ENCODE data around the gene FOXB2.

The FOXB2 gene

DNA sequence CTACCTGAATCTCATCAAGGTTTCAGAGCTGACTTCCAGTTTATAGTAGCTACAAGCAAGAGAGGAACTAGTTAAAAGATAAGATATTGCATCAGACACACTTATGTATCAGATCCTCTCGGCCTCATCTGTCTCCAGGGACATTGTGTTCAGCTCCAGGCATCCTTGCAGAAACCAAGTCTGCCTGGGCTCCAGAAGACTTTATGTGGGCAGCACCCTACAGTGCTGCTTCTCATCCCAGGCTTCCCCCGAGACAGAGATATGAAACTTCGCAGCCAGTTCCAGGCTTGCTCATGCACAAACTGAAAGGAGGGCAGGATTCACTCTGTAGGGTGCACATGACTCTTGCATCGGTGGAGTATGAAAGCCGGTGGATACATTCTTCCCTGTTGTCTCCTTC lies 33.9 kb upstream of the FOXB2 start:
- no peak overlapping the region for H3K9ac ChIP-seq

DNA sequence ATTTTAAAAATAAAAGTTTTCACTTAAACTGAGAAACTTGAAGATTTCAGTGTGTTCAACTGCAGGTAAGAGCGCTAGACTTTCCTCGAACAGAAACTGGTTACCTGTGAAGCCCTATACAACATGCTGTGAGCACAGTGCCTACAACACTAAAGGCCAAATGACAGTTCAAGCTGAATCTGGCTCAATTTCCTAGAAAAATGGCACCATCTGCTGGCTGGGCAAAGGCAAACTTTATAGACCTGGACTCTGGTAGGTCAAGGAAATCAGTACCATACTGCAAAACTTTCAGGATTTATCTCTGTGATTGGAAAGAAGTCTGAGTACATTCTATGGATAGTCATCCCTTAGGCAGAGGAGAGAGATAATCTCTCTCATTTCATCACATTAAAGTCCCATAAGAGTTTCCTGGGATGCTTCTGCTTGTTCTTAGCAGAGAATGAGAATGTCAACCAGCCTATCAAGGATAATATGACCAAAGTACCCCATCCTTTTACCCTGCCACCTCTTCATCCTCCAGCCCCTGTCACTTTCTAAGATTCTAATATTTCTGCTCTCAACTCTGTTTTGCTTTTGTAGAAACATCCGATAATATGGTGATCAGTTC lies 31.8 kb upstream of the FOXB2 start:
- H3K4me3 ChIP-seq (ENCODE audit: low read depth, low read length) = no peak overlapping the region
- no peaks in the 10 kb centered on the region for H3K27me3 ChIP-seq (ENCODE audit: control insufficient read depth, insufficient read depth, low read length)
- H3K36me3 ChIP-seq (ENCODE audit: control insufficient read depth, insufficient read depth, low read length) = no peaks in the 10 kb centered on the region
- H3K4me2 ChIP-seq (ENCODE audit: low read length) = no peak overlapping the region
- no peak overlapping the region for H2AFZ ChIP-seq
- no peak overlapping the region for H3K27ac ChIP-seq
- H3K9me3 ChIP-seq (ENCODE audit: control insufficient read depth, low read length) = no peaks in the 10 kb centered on the region
- no peaks in the 10 kb centered on the region for H3K79me2 ChIP-seq
- TF ChIP-seq, protein P1, sequence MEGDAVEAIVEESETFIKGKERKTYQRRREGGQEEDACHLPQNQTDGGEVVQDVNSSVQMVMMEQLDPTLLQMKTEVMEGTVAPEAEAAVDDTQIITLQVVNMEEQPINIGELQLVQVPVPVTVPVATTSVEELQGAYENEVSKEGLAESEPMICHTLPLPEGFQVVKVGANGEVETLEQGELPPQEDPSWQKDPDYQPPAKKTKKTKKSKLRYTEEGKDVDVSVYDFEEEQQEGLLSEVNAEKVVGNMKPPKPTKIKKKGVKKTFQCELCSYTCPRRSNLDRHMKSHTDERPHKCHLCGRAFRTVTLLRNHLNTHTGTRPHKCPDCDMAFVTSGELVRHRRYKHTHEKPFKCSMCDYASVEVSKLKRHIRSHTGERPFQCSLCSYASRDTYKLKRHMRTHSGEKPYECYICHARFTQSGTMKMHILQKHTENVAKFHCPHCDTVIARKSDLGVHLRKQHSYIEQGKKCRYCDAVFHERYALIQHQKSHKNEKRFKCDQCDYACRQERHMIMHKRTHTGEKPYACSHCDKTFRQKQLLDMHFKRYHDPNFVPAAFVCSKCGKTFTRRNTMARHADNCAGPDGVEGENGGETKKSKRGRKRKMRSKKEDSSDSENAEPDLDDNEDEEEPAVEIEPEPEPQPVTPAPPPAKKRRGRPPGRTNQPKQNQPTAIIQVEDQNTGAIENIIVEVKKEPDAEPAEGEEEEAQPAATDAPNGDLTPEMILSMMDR (IDR thresholded peaks at IDR 0.05) = no peak
- no peak overlapping the region for H3K9ac ChIP-seq
- H3K4me1 ChIP-seq = no peaks in the 10 kb centered on the region

More for the DNA sequence above, 33.9 kb upstream of the FOXB2 start:
- Histone ChIP-seq H3K4me3 (ENCODE audit: low read depth, low read length) (no peak overlapping the region), H3K79me2 (no peaks in the 10 kb centered on the region), H3K4me2 (ENCODE audit: low read length) (no peak overlapping the region), H3K27ac (no peak overlapping the region), H3K4me1 (no peaks in the 10 kb centered on the region), H3K9me3 (ENCODE audit: control insufficient read depth, low read length) (no peaks in the 10 kb centered on the region), H3K36me3 (ENCODE audit: control insufficient read depth, insufficient read depth, low read length) (no peaks in the 10 kb centered on the region), H3K27me3 (ENCODE audit: control insufficient read depth, insufficient read depth, low read length) (no peaks in the 10 kb centered on the region), H2AFZ (no peak overlapping the region)
- TF ChIP-seq, protein P1 (IDR thresholded peaks at IDR 0.05) = no peak

DNA sequence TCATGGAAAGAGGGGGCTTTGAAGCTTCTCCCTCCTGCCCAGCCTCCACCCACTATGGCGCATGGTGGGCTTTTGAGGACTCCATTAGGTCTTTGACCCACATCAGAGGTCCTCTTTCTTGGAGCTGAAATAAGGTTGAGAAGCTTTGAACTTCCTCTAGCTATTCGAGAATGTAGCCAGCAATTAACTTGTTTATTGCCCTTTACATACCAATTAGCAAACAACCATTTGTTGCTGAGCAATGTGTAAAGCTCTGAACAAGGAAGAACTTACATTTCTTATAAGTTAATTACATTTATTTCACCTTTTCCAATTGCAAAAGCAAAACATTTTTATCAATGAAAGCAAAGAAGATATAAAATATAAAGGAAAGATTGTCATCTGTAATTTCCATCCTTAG lies 30.5 kb upstream of the FOXB2 start:
- TF ChIP-seq, protein P1 (IDR thresholded peaks at IDR 0.05) = no peak
- Histone ChIP-seq H3K4me3 (ENCODE audit: low read depth, low read length) (no peak overlapping the region), H3K9me3 (ENCODE audit: control insufficient read depth, low read length) (no peaks in the 10 kb centered on the region)

DNA sequence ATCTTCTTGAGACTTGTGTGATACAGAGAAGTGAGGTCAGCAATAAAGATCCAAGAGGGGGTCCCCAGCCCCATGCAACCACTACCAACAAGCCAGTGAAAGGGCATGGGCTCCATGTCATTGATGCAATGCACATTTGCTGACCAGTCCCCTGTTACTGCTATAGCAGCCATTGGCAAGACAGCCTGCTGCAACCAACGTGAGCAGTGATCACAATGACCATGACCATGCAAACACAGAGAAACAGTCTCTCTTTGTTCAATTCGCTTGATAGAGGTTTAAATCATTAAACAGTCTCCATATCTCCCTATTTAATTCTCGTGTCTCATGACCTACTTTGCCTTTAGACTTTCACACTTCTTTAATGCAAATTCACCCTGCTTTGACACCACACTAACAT lies 30.0 kb upstream of the FOXB2 start:
- H3K36me3 ChIP-seq (ENCODE audit: control insufficient read depth, insufficient read depth, low read length) = no peaks in the 10 kb centered on the region
- H3K9ac ChIP-seq = no peak overlapping the region
- no peak overlapping the region for H3K27ac ChIP-seq
- no peak overlapping the region for H3K4me2 ChIP-seq (ENCODE audit: low read length)
- TF ChIP-seq, protein P1 (IDR thresholded peaks at IDR 0.05) = no peak
- no peaks in the 10 kb centered on the region for H3K27me3 ChIP-seq (ENCODE audit: control insufficient read depth, insufficient read depth, low read length)
- H3K4me3 ChIP-seq (ENCODE audit: low read depth, low read length) = no peak overlapping the region
- H2AFZ ChIP-seq = no peak overlapping the region
- H3K9me3 ChIP-seq (ENCODE audit: control insufficient read depth, low read length) = no peaks in the 10 kb centered on the region
- no peaks in the 10 kb centered on the region for H3K4me1 ChIP-seq
- no peaks in the 10 kb centered on the region for H3K79me2 ChIP-seq

More for the DNA sequence above, 30.5 kb upstream of the FOXB2 start:
- Histone ChIP-seq H3K9ac (no peak overlapping the region), H3K36me3 (ENCODE audit: control insufficient read depth, insufficient read depth, low read length) (no peaks in the 10 kb centered on the region), H3K4me1 (no peaks in the 10 kb centered on the region), H3K4me2 (ENCODE audit: low read length) (no peak overlapping the region), H3K79me2 (no peaks in the 10 kb centered on the region), H3K27me3 (ENCODE audit: control insufficient read depth, insufficient read depth, low read length) (no peaks in the 10 kb centered on the region), H3K27ac (no peak overlapping the region), H2AFZ (no peak overlapping the region)

DNA sequence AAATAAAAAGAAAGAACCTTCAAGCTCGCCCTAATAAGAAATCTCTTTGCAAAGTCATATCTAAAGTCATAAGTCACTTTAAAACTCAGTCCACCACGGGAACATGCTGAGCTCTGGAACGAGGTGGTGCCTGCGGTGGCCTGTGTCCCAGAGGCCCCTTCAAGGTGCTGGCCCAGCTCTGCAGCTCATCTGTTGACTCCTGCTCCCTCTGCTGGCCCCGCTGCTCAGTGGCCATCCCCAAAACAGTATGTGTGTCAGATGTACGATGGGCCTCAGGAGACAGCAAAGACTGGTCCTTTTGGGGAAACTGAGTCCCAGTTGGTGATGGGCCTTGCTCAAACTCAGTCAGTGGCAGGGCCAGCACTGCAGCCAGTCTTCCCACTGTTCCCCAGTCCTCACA lies 22.8 kb upstream of the FOXB2 start:
- H3K9ac ChIP-seq = no peak overlapping the region
- no peaks in the 10 kb centered on the region for H3K27me3 ChIP-seq (ENCODE audit: control insufficient read depth, insufficient read depth, low read length)
- TF ChIP-seq, protein P1 (IDR thresholded peaks at IDR 0.05) = no peak
- no peak overlapping the region for H3K4me2 ChIP-seq (ENCODE audit: low read length)
- H2AFZ ChIP-seq = no peak overlapping the region
- no peaks in the 10 kb centered on the region for H3K79me2 ChIP-seq
- H3K27ac ChIP-seq = no peak overlapping the region
- H3K9me3 ChIP-seq (ENCODE audit: control insufficient read depth, low read length) = no peaks in the 10 kb centered on the region
- H3K4me1 ChIP-seq = no peaks in the 10 kb centered on the region
- no peaks in the 10 kb centered on the region for H3K36me3 ChIP-seq (ENCODE audit: control insufficient read depth, insufficient read depth, low read length)
- no peak overlapping the region for H3K4me3 ChIP-seq (ENCODE audit: low read depth, low read length)

All from parathyroid adenoma (tissue), 2 donors.